K562 (cell line): ENCODE data around the gene MOXD1.

Experiments
- CHD2 ChIP-seq: IDR thresholded peaks from 2 replicates; pipeline ENCODE4 v1.6.1; 2011; ENCODE audit warnings: low read depth, low read length
- HCFC1 ChIP-seq: IDR thresholded peaks from 2 replicates; pipeline ENCODE4 v1.6.1; 2012; ENCODE audit warnings: low read depth, low read length, improper control_type of control experiment
- MIER1 ChIP-seq: fragments of 450-650 bp; IDR thresholded peaks from 2 replicates; pipeline ENCODE4 v1.6.1; 2016; ENCODE audit warnings: antibody characterized with exemption, mild to moderate bottlenecking, low read depth
- NFIC ChIP-seq: fragments of 450-650 bp; IDR thresholded peaks from 2 replicates; pipeline ENCODE4 v1.6.1; 2017; ENCODE audit warnings: mild to moderate bottlenecking, inconsistent platforms
- RBFOX2 ChIP-seq: fragments of 200-400 bp; formaldehyde crosslinking; IDR thresholded peaks from 2 replicates; pipeline ENCODE4 v1.6.1; 2017; ENCODE audit warnings: low read depth, mild to moderate bottlenecking, low read length, moderate library complexity
- SIN3A ChIP-seq, 2 experiments: fragments of 150-350 bp in 1 of 2; IDR thresholded peaks; 2 replicates each; pipeline ENCODE4 v1.6.1; 2011 to 2016; ENCODE audit warnings: borderline replicate concordance in 2 of 2, low read depth in 2 of 2, low read length in 2 of 2, mild to moderate bottlenecking in 2 of 2, moderate library complexity in 2 of 2; ENCODE audit not compliant: control insufficient read depth in 1 of 2
- SLC30A9 ChIP-seq: fragments of 250-450 bp; sonication (Bioruptor Pico); IDR thresholded peaks from 2 replicates; pipeline ENCODE4 v1.8.0; 2022; ENCODE audit warnings: mild to moderate bottlenecking, moderate library complexity
- SRSF1 ChIP-seq: fragments of 200-400 bp; formaldehyde crosslinking; IDR thresholded peaks from 2 replicates; pipeline ENCODE4 v1.6.1; 2017; ENCODE audit warnings: mild to moderate bottlenecking, low read depth, low read length, moderate library complexity
- TFAM ChIP-seq: fragments of 250-450 bp; sonication (Bioruptor Pico); conservative IDR thresholded peaks from 2 replicates; pipeline ENCODE4 v1.5.0; 2021; ENCODE audit warnings: mild to moderate bottlenecking, moderate library complexity
- TF ChIP-seq, protein P1 (sequence below), 3 experiments: IDR thresholded peaks in 2 of 3; conservative IDR thresholded peaks in 1 of 3; 2 replicates each; pipeline ENCODE4 v1.5.1; 2011 to 2012; ENCODE audit warnings: low read length in 3 of 3, mild to moderate bottlenecking in 3 of 3, control low read depth in 2 of 3, improper control_type of control experiment in 1 of 3, inconsistent platforms in 1 of 3, low read depth in 1 of 3, mixed read lengths in 1 of 3, moderate library complexity in 1 of 3; ENCODE audit not compliant: insufficient read depth in 2 of 3
- TF ChIP-seq, protein P2 (sequence below): fragments of 450-650 bp; IDR thresholded peaks from 2 replicates; pipeline ENCODE4 v1.6.1; 2016; ENCODE audit warnings: mild to moderate bottlenecking
- TF ChIP-seq, protein P3 (sequence below): sonication (generic); formaldehyde crosslinking; IDR thresholded peaks from 2 replicates; pipeline ENCODE4 v1.8.0; 2022; ENCODE audit warnings: mild to moderate bottlenecking, missing genetic modification reagents, borderline replicate concordance

- TF ChIP-seq MIER1 (no peak), RBFOX2 (no peak), SIN3A (IDR thresholded peaks at IDR 0.05; ENCODE audit: borderline replicate concordance in 2 of 2, control insufficient read depth in 1 of 2, low read depth in 2 of 2, low read length in 2 of 2) (no peak), SRSF1 (no peak), HCFC1 (no peak), SLC30A9 (CRISPR knock-in tag) (no peak), CHD2 (no peak), NFIC (no peak), TFAM (CRISPR knock-in tag) (no peak)
- TF ChIP-seq, protein P1, sequence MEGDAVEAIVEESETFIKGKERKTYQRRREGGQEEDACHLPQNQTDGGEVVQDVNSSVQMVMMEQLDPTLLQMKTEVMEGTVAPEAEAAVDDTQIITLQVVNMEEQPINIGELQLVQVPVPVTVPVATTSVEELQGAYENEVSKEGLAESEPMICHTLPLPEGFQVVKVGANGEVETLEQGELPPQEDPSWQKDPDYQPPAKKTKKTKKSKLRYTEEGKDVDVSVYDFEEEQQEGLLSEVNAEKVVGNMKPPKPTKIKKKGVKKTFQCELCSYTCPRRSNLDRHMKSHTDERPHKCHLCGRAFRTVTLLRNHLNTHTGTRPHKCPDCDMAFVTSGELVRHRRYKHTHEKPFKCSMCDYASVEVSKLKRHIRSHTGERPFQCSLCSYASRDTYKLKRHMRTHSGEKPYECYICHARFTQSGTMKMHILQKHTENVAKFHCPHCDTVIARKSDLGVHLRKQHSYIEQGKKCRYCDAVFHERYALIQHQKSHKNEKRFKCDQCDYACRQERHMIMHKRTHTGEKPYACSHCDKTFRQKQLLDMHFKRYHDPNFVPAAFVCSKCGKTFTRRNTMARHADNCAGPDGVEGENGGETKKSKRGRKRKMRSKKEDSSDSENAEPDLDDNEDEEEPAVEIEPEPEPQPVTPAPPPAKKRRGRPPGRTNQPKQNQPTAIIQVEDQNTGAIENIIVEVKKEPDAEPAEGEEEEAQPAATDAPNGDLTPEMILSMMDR (IDR thresholded peaks at IDR 0.05 in 2 of 3, conservative IDR thresholded peaks at IDR 0.05 in 1 of 3; ENCODE audit: insufficient read depth in 2 of 3, low read depth in 1 of 3, low read length in 3 of 3) = no peak
- TF ChIP-seq, protein P2, sequence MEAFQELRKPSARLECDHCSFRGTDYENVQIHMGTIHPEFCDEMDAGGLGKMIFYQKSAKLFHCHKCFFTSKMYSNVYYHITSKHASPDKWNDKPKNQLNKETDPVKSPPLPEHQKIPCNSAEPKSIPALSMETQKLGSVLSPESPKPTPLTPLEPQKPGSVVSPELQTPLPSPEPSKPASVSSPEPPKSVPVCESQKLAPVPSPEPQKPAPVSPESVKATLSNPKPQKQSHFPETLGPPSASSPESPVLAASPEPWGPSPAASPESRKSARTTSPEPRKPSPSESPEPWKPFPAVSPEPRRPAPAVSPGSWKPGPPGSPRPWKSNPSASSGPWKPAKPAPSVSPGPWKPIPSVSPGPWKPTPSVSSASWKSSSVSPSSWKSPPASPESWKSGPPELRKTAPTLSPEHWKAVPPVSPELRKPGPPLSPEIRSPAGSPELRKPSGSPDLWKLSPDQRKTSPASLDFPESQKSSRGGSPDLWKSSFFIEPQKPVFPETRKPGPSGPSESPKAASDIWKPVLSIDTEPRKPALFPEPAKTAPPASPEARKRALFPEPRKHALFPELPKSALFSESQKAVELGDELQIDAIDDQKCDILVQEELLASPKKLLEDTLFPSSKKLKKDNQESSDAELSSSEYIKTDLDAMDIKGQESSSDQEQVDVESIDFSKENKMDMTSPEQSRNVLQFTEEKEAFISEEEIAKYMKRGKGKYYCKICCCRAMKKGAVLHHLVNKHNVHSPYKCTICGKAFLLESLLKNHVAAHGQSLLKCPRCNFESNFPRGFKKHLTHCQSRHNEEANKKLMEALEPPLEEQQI = no peak
- TF ChIP-seq, protein P3, sequence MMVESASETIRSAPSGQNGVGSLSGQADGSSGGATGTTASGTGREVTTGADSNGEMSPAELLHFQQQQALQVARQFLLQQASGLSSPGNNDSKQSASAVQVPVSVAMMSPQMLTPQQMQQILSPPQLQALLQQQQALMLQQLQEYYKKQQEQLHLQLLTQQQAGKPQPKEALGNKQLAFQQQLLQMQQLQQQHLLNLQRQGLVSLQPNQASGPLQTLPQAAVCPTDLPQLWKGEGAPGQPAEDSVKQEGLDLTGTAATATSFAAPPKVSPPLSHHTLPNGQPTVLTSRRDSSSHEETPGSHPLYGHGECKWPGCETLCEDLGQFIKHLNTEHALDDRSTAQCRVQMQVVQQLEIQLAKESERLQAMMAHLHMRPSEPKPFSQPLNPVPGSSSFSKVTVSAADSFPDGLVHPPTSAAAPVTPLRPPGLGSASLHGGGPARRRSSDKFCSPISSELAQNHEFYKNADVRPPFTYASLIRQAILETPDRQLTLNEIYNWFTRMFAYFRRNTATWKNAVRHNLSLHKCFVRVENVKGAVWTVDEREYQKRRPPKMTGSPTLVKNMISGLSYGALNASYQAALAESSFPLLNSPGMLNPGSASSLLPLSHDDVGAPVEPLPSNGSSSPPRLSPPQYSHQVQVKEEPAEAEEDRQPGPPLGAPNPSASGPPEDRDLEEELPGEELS = no peak
These were observed 96.4 kb downstream of the MOXD1 start for GRCh38 chr6:132304891-132305305.
